ENCODE results near the gene STIL. TPM values are rescaled to one million over a fixed set of nuclear protein-coding genes. Genes with fewer than 3 reads are reported as not detected.

STIL gene
- total and polyA plus RNA-seq, 2 experiments from 2014 or later: 2.5 to 6.1 TPM

- H3K9me3 ChIP-seq (ENCODE audit: low read depth): no peaks in the 10 kb centered on the region
- H3K27ac ChIP-seq: peak overlapping the region; percentile 37
- no peak overlapping the region for H3K4me2 ChIP-seq
- H2AFZ ChIP-seq: no peak overlapping the region
- TF ChIP-seq EZH2phosphoT487 (IDR thresholded peaks at IDR 0.05; ENCODE audit: low read depth, severe bottlenecking, unreplicated experiment): no peak
- TF ChIP-seq CTCF (IDR thresholded peaks at IDR 0.05; ENCODE audit: poor library complexity): no peak
- no peak for TF ChIP-seq EZH2 (IDR thresholded peaks at IDR 0.05; ENCODE audit: borderline replicate concordance)
- no peak for DNase-seq (ENCODE audit: low spot score)
- no peaks in the 10 kb centered on the region for H3K79me2 ChIP-seq
- peaks cover 7% of the 10 kb centered on the region for H3K4me1 ChIP-seq (ENCODE audit: insufficient read depth)
- peaks cover 2% of the 10 kb centered on the region for H3K27me3 ChIP-seq
- no peaks in the 10 kb centered on the region for H4K20me1 ChIP-seq (ENCODE audit: insufficient read depth, poor library complexity, severe bottlenecking)
- H3K36me3 ChIP-seq (replicated peaks; ENCODE audit: insufficient read depth, low read depth): no peaks in the 10 kb centered on the region
- 88% methylated on average over 4 of the region's 4 CpGs for WGBS (ENCODE audit: low lambda C conversion rate, missing lambda C conversion rate)
- no peak overlapping the region for H3K4me3 ChIP-seq
- no peaks in the 10 kb centered on the region for H3K9me2 ChIP-seq (replicated peaks; ENCODE audit: insufficient read depth)
Measured at GRCh38 chr1:47215713-47216112, 98.2 kb downstream of the STIL start.

- no peaks in the 10 kb centered on the region for H3K9me3 ChIP-seq (ENCODE audit: low read depth)
- H3K9me2 ChIP-seq (replicated peaks; ENCODE audit: insufficient read depth): no peaks in the 10 kb centered on the region
- H3K27me3 ChIP-seq: peaks cover 6% of the 10 kb centered on the region
- no peak overlapping the region for H3K27ac ChIP-seq
- no peak overlapping the region for H2AFZ ChIP-seq
- H3K4me2 ChIP-seq: no peak overlapping the region
- H3K4me1 ChIP-seq (ENCODE audit: insufficient read depth): peaks cover 7% of the 10 kb centered on the region
- no peak for DNase-seq (ENCODE audit: low spot score)
- WGBS (ENCODE audit: low lambda C conversion rate, missing lambda C conversion rate): 79% methylated on average over 3 of the region's 3 CpGs
- H3K36me3 ChIP-seq (replicated peaks; ENCODE audit: insufficient read depth, low read depth): no peaks in the 10 kb centered on the region
- H4K20me1 ChIP-seq (ENCODE audit: insufficient read depth, poor library complexity, severe bottlenecking): no peaks in the 10 kb centered on the region
- TF ChIP-seq CTCF (IDR thresholded peaks at IDR 0.05; ENCODE audit: poor library complexity) (no peak), EZH2phosphoT487 (IDR thresholded peaks at IDR 0.05; ENCODE audit: low read depth, severe bottlenecking, unreplicated experiment) (no peak), EZH2 (IDR thresholded peaks at IDR 0.05; ENCODE audit: borderline replicate concordance) (no peak)
- H3K4me3 ChIP-seq: no peak overlapping the region
- no peaks in the 10 kb centered on the region for H3K79me2 ChIP-seq
Measured at GRCh38 chr1:47214549-47214948, 99.4 kb downstream of the STIL start.

- Histone ChIP-seq H3K4me2 (no peak overlapping the region), H3K27ac (no peak overlapping the region), H4K20me1 (ENCODE audit: insufficient read depth, poor library complexity, severe bottlenecking) (no peaks in the 10 kb centered on the region), H3K27me3 (peaks cover 17% of the 10 kb centered on the region), H3K36me3 (replicated peaks; ENCODE audit: insufficient read depth, low read depth) (no peaks in the 10 kb centered on the region), H2AFZ (no peak overlapping the region), H3K4me1 (ENCODE audit: insufficient read depth) (peaks cover 7% of the 10 kb centered on the region), H3K9me3 (ENCODE audit: low read depth) (no peaks in the 10 kb centered on the region), H3K9me2 (replicated peaks; ENCODE audit: insufficient read depth) (no peaks in the 10 kb centered on the region), H3K79me2 (no peaks in the 10 kb centered on the region), H3K4me3 (no peak overlapping the region)
- no peak for DNase-seq (ENCODE audit: low spot score)
- 68% methylated on average over 11 of the region's 11 CpGs for WGBS (ENCODE audit: low lambda C conversion rate, missing lambda C conversion rate)
- TF ChIP-seq EZH2phosphoT487 (IDR thresholded peaks at IDR 0.05; ENCODE audit: low read depth, severe bottlenecking, unreplicated experiment): no peak
- TF ChIP-seq EZH2 (IDR thresholded peaks at IDR 0.05; ENCODE audit: borderline replicate concordance): no peak
- TF ChIP-seq CTCF (IDR thresholded peaks at IDR 0.05; ENCODE audit: poor library complexity): no peak
Measured at GRCh38 chr1:47213230-47213963, 100.5 kb downstream of the STIL start.

Data from hepatocyte (in vitro differentiated cells).